Motor neuron (in vitro differentiated cells): ENCODE data around the gene DEF6. TPM values are rescaled to one million over a fixed set of nuclear protein-coding genes. Genes with fewer than 3 reads are reported as not detected.
"Not testable (repeated sequence)": the region's sequence is repeated elsewhere in the genome, so short reads cannot be mapped to it uniquely, and the experiment has no call there.

Source experiments
- ATAC-seq, 8 experiments: fragments of 200-7000 bp; cut with Tn5 transposase; replicated peaks in 6 of 8; 2 replicates each; pipeline ENCODE4 v1.8.0; 2021; ENCODE audit warnings: mild to moderate bottlenecking in 8 of 8, moderate library complexity in 8 of 8
- H3K27ac ChIP-seq, 2 donors: fragments of 250-450 bp; sonication (Bioruptor Pico); 2 replicates each; pipeline ENCODE4 v1.9.0; 2021; ENCODE audit warnings: antibody characterized with exemption in 2 of 2, mild to moderate bottlenecking in 2 of 2, moderate library complexity in 1 of 2
- H3K4me1 ChIP-seq, 2 donors: fragments of 250-450 bp; sonication (Bioruptor Pico); replicated peaks in 1 of 2; 2 replicates each; pipeline ENCODE4 v1.6.1; 2021; ENCODE audit warnings: antibody characterized with exemption in 2 of 2, mild to moderate bottlenecking in 2 of 2, moderate library complexity in 1 of 2
- H3K4me3 ChIP-seq, 5 donors: fragments of 250-450 bp; sonication (Bioruptor Pico); 2 replicates each; pipeline ENCODE4 v1.9.0; 2021; ENCODE audit warnings: antibody characterized with exemption in 5 of 5, mild to moderate bottlenecking in 5 of 5, moderate library complexity in 4 of 5
- WGBS, 10 experiments: fragments of 450-650 bp; shearing (Covaris generic); methylation state at CpG; one replicate each; pipeline ENCODE4 v1.0.0; 2022; 5-methylcytosine and 5-hydroxymethylcytosine counted together
- in situ Hi-C, 9 experiments: fragments of 400-800 bp; cut with MboI; loops; one replicate each; pipeline ENCODE4 v1.15.0; 2021; ENCODE audit warnings: low sequenced_read_pairs in 9 of 9, low pct_unique_long_range_greater_than_20kb in 2 of 9; ENCODE audit not compliant: unreplicated experiment in 9 of 9
- total RNA-seq, 8 experiments: library from RNA; unstranded; fragments of 300-600 nt; gene quantifications; 2 replicates each; pipeline versions ENCODE4 v1.2.3 to v1.2.4, GENCODE V29; 2022

The DEF6 gene
- total RNA-seq, 8 experiments from 2014 or later = 0.50 to 4.5 (median 0.84) TPM

DNA sequence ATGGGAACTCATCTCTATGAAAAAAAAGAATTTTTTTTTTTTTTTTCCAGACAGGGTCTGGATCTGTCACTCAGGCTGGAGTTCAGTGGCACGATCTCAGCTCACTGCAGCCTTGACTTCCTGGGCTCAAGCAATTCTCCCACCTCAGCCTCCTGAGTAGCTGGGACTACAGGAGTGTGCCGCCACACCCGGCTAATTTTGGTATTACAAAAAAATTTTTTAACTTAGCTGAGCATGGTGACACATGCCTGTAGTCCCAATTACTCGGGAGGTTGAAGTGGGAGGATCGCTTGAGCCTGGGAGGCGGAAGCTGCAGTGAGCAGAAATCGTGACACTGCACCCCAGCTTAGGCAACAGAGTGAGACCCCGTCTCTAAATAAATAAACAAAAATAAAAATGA is 7.5 kb downstream of the DEF6 start:
- in situ Hi-C loops = loop anchor here in 1 of 9 experiments (25.0 kb wide), 1 partner anchor 432 kb away; the partner anchor contains the start of gene ARMC12
- no peak for ATAC-seq
- H3K4me3 ChIP-seq = no peak overlapping the region
- WGBS, 10 experiments = 80 to 100% (median 94%) methylated on average over 1 to 8 of the region's 8 CpGs; no CpG with 5 or more reads in 1 of the 10 experiments
- peaks cover 6 to 10% of the 10 kb centered on the region in 2 donors for H3K4me1 ChIP-seq
- H3K27ac ChIP-seq = no peak overlapping the region

DNA sequence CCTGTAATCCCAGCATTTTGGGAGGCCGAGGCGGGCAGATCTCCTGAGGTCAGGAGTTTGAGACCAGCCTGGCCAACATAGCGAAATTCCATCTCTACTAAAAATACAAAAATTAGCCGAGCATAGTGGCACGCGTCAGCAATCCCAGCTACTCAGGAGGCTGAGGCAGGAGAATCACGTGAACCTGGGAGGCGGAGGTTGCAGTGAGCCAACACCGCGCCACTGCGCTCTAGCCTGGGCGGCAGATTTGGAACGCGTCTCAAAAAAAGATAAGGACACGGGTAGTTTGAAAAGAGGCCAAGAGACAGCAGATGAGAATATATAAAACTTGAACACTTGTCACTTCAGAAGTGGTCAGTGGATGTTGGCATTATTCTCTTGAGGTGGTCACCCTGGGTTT is 9.5 kb downstream of the DEF6 start:
- 80 to 100% (median 93%) methylated on average over 1 to 10 of the region's 15 CpGs; no CpG with 5 or more reads in 1 of the 10 experiments for WGBS, 10 experiments
- H3K27ac ChIP-seq, ATAC-seq, H3K4me3 ChIP-seq: not testable (repeated sequence)
- H3K4me1 ChIP-seq = peaks cover 6 to 10% of the 10 kb centered on the region in 2 donors
- in situ Hi-C loops = loop anchor here in 1 of 9 experiments (25.0 kb wide), 1 partner anchor 430 kb away; the partner anchor contains the start of gene ARMC12

DNA sequence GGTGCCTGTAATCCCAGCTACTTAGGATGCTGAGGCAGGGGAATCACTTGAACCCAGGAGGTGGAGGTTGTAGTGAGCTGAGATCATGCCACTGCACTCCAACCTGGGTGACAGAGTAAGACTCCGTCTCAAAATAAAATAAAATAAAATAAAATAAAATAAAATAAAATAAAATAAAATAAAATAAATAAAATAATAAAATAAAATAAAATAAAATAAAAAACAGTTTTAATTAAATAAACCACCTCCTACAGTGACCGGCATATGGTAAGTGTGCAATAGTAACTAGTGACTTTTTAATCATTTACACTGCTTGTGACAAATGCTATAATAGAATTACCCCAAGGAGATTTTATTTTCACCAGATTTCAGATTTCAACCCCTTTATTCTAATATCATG is 10.9 kb downstream of the DEF6 start:
- H3K27ac ChIP-seq, ATAC-seq, H3K4me3 ChIP-seq, H3K4me1 ChIP-seq: not testable (repeated sequence)
- 67 to 100% (median 93%) methylated on average over 1 to 2 of the region's 2 CpGs; no CpG with 5 or more reads in 1 of the 10 experiments for WGBS, 10 experiments
- in situ Hi-C loops = loop anchor here in 1 of 9 experiments (25.0 kb wide), 1 partner anchor 429 kb away; the partner anchor contains the start of gene ARMC12

DNA sequence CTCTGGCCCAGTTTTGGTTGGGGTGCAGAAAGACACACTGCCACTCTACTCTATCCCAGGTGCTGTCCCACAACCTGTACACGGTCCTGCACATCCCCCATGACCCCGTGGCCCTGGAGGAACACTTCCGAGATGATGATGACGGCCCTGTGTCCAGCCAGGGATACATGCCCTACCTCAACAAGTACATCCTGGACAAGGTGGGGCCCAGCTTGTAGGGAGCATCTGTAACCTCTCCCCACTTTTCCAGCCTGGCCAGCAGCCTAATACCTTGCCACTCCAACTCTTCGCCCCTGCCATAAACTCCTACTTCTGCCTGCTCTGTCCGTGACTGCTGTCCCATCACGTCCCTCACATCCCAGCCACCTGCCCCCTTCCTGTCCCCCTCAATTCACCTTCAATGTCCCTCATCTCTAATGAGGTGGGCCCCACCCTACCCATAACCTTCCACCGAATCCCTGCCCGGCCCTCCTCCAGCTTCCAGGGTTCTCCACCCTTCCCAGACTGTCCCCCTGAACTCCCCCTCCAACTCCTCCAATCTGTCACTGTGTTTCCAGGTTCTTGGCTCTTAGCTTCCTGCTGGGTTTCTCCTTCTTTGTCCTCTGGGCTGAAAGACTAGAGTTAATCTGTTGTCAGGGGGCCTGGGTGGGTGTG is 12.1 kb downstream of the DEF6 start:
- Histone ChIP-seq H3K4me1 (no peaks in the 10 kb centered on the region), H3K4me3 (no peak overlapping the region), H3K27ac (no peak overlapping the region)
- in situ Hi-C loops = loop anchor here in 1 of 9 experiments (25.0 kb wide), 1 partner anchor 428 kb away; the partner anchor contains the start of gene ARMC12
- 40 to 100% (median 90%) methylated on average over 1 to 4 of the region's 9 CpGs; no CpG with 5 or more reads in 5 of the 10 experiments for WGBS, 10 experiments
- ATAC-seq = no peak

DNA sequence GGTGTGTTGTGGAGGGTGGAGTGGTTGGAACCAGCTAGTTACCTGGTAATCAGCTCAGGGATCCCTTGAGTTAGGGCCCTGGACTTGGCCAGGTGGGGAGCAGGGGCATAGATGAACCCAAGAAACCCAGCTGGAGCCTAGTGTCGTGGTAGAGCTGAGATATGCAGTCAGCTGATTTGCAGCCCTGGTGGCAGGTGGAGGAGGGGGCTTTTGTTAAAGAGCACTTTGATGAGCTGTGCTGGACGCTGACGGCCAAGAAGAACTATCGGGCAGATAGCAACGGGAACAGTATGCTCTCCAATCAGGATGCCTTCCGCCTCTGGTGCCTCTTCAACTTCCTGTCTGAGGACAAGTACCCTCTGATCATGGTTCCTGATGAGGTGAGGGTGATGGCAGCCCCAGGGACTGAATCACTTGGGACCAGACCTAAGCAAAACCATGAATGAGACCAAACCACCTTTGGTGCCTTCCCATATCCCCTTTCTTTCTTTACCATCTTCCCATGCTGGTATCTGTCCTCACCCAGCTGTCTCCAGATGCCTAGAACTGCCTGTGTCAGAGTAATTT is 12.7 kb downstream of the DEF6 start:
- in situ Hi-C loops = loop anchor here in 1 of 9 experiments (25.0 kb wide), 1 partner anchor 427 kb away; the partner anchor contains the start of gene ARMC12
- ATAC-seq = no peak
- no peak overlapping the region for H3K4me3 ChIP-seq
- no peak overlapping the region for H3K27ac ChIP-seq
- H3K4me1 ChIP-seq = no peaks in the 10 kb centered on the region
- 53 to 100% (median 79%) methylated on average over 3 to 5 of the region's 6 CpGs; no CpG with 5 or more reads in 7 of the 10 experiments for WGBS, 10 experiments

DNA sequence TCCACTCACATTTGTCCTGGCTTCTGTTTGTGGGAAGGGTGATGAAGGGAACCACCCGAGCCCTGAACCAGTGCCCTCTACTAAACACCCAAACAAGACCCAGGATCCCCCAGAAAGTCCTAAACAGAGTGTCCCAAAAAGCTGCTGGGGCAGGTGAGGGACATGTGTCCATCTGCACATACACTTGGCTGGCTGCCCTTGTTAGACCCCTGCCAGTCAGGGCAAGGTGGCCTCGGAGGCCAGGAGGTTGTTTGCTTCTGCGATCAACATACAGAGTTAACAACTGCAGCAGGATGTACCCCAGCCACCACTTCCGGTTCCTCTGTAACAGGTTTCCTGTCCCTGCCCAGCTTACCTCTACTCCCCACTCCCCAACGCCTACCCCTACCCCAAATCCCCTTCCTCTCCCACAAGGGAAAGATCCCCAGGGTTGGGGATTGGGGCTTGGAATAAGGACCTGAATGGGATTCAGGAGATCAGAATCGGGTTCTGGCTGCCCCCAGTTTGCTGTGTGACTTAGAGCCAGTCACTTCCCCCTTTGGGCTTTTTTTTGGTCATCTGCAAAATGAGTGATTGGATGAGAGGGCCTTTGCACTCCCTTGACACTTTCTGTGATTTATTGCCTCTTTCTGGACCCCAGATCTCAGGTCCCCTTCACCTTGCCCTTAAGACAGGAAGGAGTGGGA is 13.9 kb downstream of the DEF6 start:
- H3K4me1 ChIP-seq = no peaks in the 10 kb centered on the region
- in situ Hi-C loops = loop anchor here in 1 of 9 experiments (25.0 kb wide), 1 partner anchor 426 kb away; the partner anchor contains the start of gene ARMC12
- H3K27ac ChIP-seq = no peak overlapping the region
- no peak overlapping the region for H3K4me3 ChIP-seq
- ATAC-seq = no peak
- WGBS, 10 experiments = 20 to 67% (median 29%) methylated on average over 1 of the region's 6 CpGs; no CpG with 5 or more reads in 7 of the 10 experiments

DNA sequence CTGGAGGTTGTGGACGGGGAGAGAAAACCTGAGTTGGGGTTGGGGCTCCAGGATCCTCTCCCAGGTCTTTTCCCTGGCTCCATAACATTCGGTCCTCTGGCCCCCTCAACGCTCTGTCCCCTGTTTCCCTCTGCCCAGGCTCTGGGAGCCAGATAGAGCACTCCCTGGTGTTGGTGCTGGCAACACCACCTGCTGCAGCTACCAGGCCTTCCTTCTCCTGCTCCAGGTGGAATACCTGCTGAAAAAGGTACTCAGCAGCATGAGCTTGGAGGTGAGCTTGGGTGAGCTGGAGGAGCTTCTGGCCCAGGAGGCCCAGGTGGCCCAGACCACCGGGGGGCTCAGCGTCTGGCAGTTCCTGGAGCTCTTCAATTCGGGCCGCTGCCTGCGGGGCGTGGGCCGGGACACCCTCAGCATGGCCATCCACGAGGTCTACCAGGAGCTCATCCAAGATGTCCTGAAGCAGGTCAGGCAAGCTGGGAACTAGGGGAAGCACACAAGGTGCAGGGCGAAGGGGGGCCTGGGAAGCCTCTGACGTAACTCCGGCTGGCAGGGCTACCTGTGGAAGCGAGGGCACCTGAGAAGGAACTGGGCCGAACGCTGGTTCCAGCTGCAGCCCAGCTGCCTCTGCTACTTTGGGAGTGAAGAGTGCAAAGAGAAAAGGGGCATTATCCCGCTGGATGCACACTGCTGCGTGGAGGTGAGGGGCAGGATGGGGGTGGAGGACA is 14.6 kb downstream of the DEF6 start:
- Histone ChIP-seq H3K4me3 (no peak overlapping the region), H3K4me1 (peaks cover 0 to under 1% of the 10 kb centered on the region in 2 donors), H3K27ac (no peak overlapping the region)
- 51 to 100% (median 82%) methylated on average over 1 to 10 of the region's 19 CpGs; no CpG with 5 or more reads in 3 of the 10 experiments for WGBS, 10 experiments
- ATAC-seq = no peak
- in situ Hi-C loops = loop anchor here in 1 of 9 experiments (25.0 kb wide), 1 partner anchor 425 kb away; the partner anchor contains the start of gene ARMC12

DNA sequence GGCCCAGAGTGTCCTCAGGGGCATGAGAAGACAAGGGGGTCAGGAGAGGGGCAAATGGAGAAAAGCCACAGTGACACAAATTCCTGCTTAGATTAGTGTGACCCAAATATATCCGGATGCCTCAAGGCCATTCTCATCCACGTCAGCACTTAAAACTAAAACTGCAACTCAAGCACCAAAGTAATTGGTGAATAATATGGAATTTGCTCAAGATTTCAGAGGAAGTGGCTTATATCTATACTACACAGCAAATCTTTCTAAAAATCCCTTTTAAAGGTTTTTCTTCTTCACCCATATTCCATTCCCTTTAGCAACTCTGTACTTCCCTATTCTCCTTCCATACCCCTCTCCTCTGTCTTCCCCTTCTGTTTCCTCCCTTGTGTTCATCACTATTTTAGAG is 15.2 kb downstream of the DEF6 start:
- 33 to 100% (median 36%) methylated on average over 1 to 2 of the region's 2 CpGs; no CpG with 5 or more reads in 5 of the 10 experiments for WGBS, 10 experiments
- no peak overlapping the region for H3K27ac ChIP-seq
- in situ Hi-C loops = loop anchor here in 1 of 9 experiments (25.0 kb wide), 1 partner anchor 424 kb away; the partner anchor contains the start of gene ARMC12
- H3K4me3 ChIP-seq = no peak overlapping the region
- H3K4me1 ChIP-seq = peaks cover 4% of the 10 kb centered on the region in 2 donors
- ATAC-seq = peak in 1 of 8 experiments; percentile 34

DNA sequence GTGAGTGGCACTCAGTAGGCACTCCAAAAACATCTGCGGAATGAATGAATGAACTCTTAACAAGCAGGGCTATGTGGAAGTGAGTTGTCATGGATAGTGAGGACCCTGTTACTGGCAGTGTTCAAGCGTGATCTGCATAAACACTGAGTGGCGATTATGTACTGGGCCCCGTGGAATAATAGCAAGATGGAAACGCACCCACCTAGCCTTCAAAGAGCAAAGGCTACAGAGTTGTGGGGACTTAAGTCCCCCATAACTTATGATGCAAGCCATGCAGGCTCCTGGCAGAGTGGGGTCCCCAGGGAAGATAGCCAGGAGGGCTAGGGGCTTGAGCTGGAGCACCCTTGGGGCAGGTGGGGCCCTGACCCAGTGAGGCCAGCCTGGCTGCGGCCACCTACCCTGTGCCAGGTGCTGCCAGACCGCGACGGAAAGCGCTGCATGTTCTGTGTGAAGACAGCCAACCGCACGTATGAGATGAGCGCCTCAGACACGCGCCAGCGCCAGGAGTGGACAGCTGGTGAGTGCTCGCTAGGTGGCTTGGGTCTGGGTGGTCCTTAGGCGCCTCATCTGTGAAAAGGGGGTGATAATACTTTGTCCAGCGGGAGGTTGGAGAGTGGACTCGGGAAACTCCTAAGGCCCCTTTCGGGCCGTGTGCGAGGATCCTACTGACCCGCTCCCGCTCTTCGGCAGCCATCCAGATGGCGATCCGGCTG is 20.0 kb downstream of the DEF6 start:
- ATAC-seq = peak; percentile 39 to 67 (median 58)
- Histone ChIP-seq H3K4me1 (peaks cover 4% of the 10 kb centered on the region in 2 donors), H3K4me3 (peak overlapping the region; percentile 38 to 46 (median 44)), H3K27ac (peak overlapping the region; percentile 20 to 78)
- in situ Hi-C loops = loop anchor here in 1 of 9 experiments (25.0 kb wide), 1 partner anchor 420 kb away; the partner anchor contains the start of gene ARMC12
- 5 to 100% (median 48%) methylated on average over 1 to 13 of the region's 28 CpGs; no CpG with 5 or more reads in 2 of the 10 experiments for WGBS, 10 experiments

DNA sequence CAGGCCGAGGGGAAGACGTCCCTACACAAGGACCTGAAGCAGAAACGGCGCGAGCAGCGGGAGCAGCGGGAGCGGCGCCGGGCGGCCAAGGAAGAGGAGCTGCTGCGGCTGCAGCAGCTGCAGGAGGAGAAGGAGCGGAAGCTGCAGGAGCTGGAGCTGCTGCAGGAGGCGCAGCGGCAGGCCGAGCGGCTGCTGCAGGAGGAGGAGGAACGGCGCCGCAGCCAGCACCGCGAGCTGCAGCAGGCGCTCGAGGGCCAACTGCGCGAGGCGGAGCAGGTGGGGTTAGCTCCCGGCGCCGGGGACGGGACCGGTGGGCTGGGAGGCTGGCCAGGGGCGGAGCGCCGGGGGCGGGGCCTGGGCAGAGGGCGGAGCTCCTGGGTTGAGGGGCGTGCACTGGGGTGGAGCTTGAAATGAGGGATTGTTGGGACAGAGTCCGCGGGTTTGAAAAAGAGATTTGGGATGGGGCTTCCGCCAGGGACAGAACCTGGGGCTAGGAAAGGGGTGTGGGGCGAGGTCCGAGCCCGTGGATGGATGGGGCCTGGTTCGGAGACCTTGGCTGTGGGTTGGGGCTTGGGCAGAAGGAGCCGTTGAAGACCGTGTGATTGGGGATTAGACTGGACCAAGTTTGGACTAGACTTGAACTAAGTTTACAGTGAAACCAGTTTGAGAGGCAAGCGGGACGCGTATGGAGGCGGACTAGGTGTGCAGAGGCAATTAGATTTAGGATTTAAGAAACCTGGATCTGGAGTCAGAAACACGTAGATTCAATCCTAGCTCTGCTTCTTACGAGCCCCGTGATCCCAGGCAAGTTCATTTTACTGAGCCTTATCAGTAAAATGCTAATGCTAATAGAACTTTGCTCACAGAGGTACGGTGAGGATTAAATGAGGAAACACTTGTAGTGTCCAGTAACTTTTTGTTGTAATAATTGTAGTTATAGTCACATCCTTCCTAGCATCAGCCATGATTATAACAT is 20.9 kb downstream of the DEF6 start:
- WGBS, 10 experiments = 0 to 100% (median 50%) methylated on average over 1 to 22 of the region's 55 CpGs; no CpG with 5 or more reads in 1 of the 10 experiments
- ATAC-seq = peak; percentile 95 to 98 (median 97)
- in situ Hi-C loops = loop anchor here in 1 of 9 experiments (25.0 kb wide), 1 partner anchor 419 kb away; the partner anchor contains the start of gene ARMC12
- Histone ChIP-seq H3K27ac (peak overlapping the region; percentile 20 to 78), H3K4me1 (peaks cover 4% of the 10 kb centered on the region in 2 donors), H3K4me3 (peak overlapping the region; percentile 38 to 46 (median 44))
